ENCODE results near the gene C10orf90. TPM values are rescaled to one million over a fixed set of nuclear protein-coding genes. Genes with fewer than 3 reads are reported as not detected.

Gene C10orf90
- total and polyA plus RNA-seq, 4 donors, result 0.05 to 0.25 TPM; not detected in 2

- H3K9me3 ChIP-seq (ENCODE audit: control insufficient read depth in 4 of 4, low read length in 3 of 4), result no peaks in the 10 kb centered on the region
- TF ChIP-seq NR2F2 (IDR thresholded peaks at IDR 0.05) (no peak), FOXA1 (IDR thresholded peaks at IDR 0.05) (no peak), ZBTB33 (IDR thresholded peaks at IDR 0.05) (no peak), HNF4G (IDR thresholded peaks at IDR 0.05) (no peak), GABPA (IDR thresholded peaks at IDR 0.05 in 1 of 2, conservative IDR thresholded peaks at IDR 0.05 in 1 of 2) (no peak), REST (IDR thresholded peaks at IDR 0.05) (no peak), YY1 (IDR thresholded peaks at IDR 0.05) (no peak), RAD21 (IDR thresholded peaks at IDR 0.05) (no peak), FOXA2 (IDR thresholded peaks at IDR 0.05) (no peak), EGR1 (IDR thresholded peaks at IDR 0.05; ENCODE audit: low read depth in 2 of 2) (no peak), TAF1 (conservative IDR thresholded peaks at IDR 0.05) (no peak), RXRA (IDR thresholded peaks at IDR 0.05) (no peak), JUND (IDR thresholded peaks at IDR 0.05) (no peak), CTCF (IDR thresholded peaks at IDR 0.05; ENCODE audit: low read depth, low read length, missing input control) (no peak), ATF3 (IDR thresholded peaks at IDR 0.05) (no peak), MAX (IDR thresholded peaks at IDR 0.05) (no peak)
- no peak for DNase-seq (ENCODE audit: low spot score)
- H3K36me3 ChIP-seq (ENCODE audit: control insufficient read depth in 4 of 4, insufficient read depth in 3 of 4, low read depth in 1 of 4, low read length in 3 of 4), result no peaks in the 10 kb centered on the region
- peaks cover 3 to 13% (median 13%) of the 10 kb centered on the region in 4 donors for H3K4me1 ChIP-seq (ENCODE audit: control insufficient read depth in 4 of 4, insufficient read depth in 4 of 4, low read length in 3 of 4)
- H3K9ac ChIP-seq (ENCODE audit: low read depth in 1 of 2, low read length in 2 of 2), result no peak overlapping the region
- WGBS, result 62% methylated on average over 6 of the region's 6 CpGs
- no peak overlapping the region for H3K4me3 ChIP-seq (ENCODE audit: low read depth in 1 of 3, low read length in 3 of 3)
- peaks cover 0 to 15% (median 5%) of the 10 kb centered on the region in 4 donors for H3K27me3 ChIP-seq (ENCODE audit: control insufficient read depth in 4 of 4, insufficient read depth in 4 of 4, low read length in 3 of 4)
- H3K27ac ChIP-seq (ENCODE audit: low read depth in 1 of 2, low read length in 2 of 2), result no peak overlapping the region
Observed at GRCh38 chr10:126524526-126524925, 146.0 kb downstream of the C10orf90 start.

- H3K27me3 ChIP-seq (ENCODE audit: control insufficient read depth in 4 of 4, insufficient read depth in 4 of 4, low read length in 3 of 4), result peaks cover 0 to 15% (median 3%) of the 10 kb centered on the region in 4 donors
- H3K36me3 ChIP-seq (ENCODE audit: control insufficient read depth in 4 of 4, insufficient read depth in 3 of 4, low read depth in 1 of 4, low read length in 3 of 4), result no peaks in the 10 kb centered on the region
- no peak overlapping the region for H3K9ac ChIP-seq (ENCODE audit: low read depth in 1 of 2, low read length in 2 of 2)
- H3K4me3 ChIP-seq (ENCODE audit: low read depth in 1 of 3, low read length in 3 of 3), result no peak overlapping the region
- WGBS, result 64% methylated on average over 3 of the region's 3 CpGs
- TF ChIP-seq NR2F2 (IDR thresholded peaks at IDR 0.05) (no peak), MAX (IDR thresholded peaks at IDR 0.05) (no peak), FOXA1 (IDR thresholded peaks at IDR 0.05) (no peak), ZBTB33 (IDR thresholded peaks at IDR 0.05) (no peak), TAF1 (conservative IDR thresholded peaks at IDR 0.05) (no peak), FOXA2 (IDR thresholded peaks at IDR 0.05) (no peak), GABPA (IDR thresholded peaks at IDR 0.05 in 1 of 2, conservative IDR thresholded peaks at IDR 0.05 in 1 of 2) (no peak)
- H3K9me3 ChIP-seq (ENCODE audit: control insufficient read depth in 4 of 4, low read length in 3 of 4), result no peaks in the 10 kb centered on the region
- no peak overlapping the region for H3K27ac ChIP-seq (ENCODE audit: low read depth in 1 of 2, low read length in 2 of 2)
- DNase-seq (ENCODE audit: low spot score), result no peak
- H3K4me1 ChIP-seq (ENCODE audit: control insufficient read depth in 4 of 4, insufficient read depth in 4 of 4, low read length in 3 of 4), result peaks cover 3 to 20% (median 17%) of the 10 kb centered on the region in 4 donors
Observed at GRCh38 chr10:126523071-126523470, 147.4 kb downstream of the C10orf90 start.

Measured in liver (tissue), 9 donors.